Body of pancreas (tissue), 4 donors: Measurements from ENCODE around the gene RAB26. TPM values are rescaled to one million over a fixed set of nuclear protein-coding genes. Genes with fewer than 3 reads are reported as not detected.
"Not testable (repeated sequence)": the region's sequence is repeated elsewhere in the genome, so short reads cannot be mapped to it uniquely, and the experiment has no call there.

Experiments
- ATAC-seq: fragments of 150-250 bp; one replicate; pipeline ENCODE4 v1.9.1; 2016
- DNase-seq, 4 donors: peaks; one replicate each; pipeline ENCODE4 v3.0.0-alpha.2; 2019
- H3K27ac ChIP-seq, 4 donors: fragments of 200-600 bp; sonication (generic); 1 replicate in 3 of 4; 2 replicates in 1 of 4; pipeline versions ENCODE4 v1.5.1 to v1.6.1; 2016 to 2019; ENCODE audit warnings: mild to moderate bottlenecking in 1 of 4, mixed read lengths in 1 of 4, moderate library complexity in 1 of 4
- H3K27me3 ChIP-seq, 2 donors: fragments of 200-600 bp; sonication (generic); one replicate each; pipeline ENCODE4 v1.6.0; 2016; ENCODE audit warnings: mild to moderate bottlenecking in 1 of 2
- H3K36me3 ChIP-seq, 2 donors: fragments of 200-600 bp; sonication (generic); replicated peaks in 1 of 2; 2 replicates each; pipeline ENCODE4 v1.5.1; 2016; ENCODE audit warnings: low read depth in 2 of 2; ENCODE audit not compliant: insufficient read depth in 1 of 2
- H3K4me1 ChIP-seq: fragments of 200-600 bp; sonication (generic); one replicate; pipeline ENCODE4 v1.6.0; 2016
- H3K4me3 ChIP-seq, 2 donors: fragments of 200-600 bp; sonication (generic); 1 replicate in 1 of 2; 2 replicates in 1 of 2; pipeline ENCODE4 v1.5.1; 2016 to 2019
- H3K9me3 ChIP-seq, 3 donors: fragments of 200-600 bp; sonication (generic); 1 replicate in 2 of 3; 2 replicates in 1 of 3; pipeline ENCODE4 v1.5.1; 2016
- CTCF ChIP-seq, 7 experiments: fragments of 450-650 bp in 4 of 7; fragments of 200-600 bp in 3 of 7; sonication (generic) in 3 of 7; IDR thresholded peaks; one replicate each; pipeline ENCODE4 v1.5.1; 2016 to 2019; ENCODE audit warnings: antibody characterized with exemption in 7 of 7
- POLR2A ChIP-seq, 3 donors: fragments of 450-650 bp; IDR thresholded peaks; one replicate each; pipeline ENCODE4 v1.6.1; 2016; ENCODE audit warnings: antibody characterized with exemption in 3 of 3, mild to moderate bottlenecking in 2 of 3
- WGBS, 2 donors: methylation state at CpG; one replicate each; pipeline ENCODE4 v1.1.5; 2017; 5-methylcytosine and 5-hydroxymethylcytosine counted together
- intact Hi-C: fragments of 100-400 bp; cut with DNase I; formaldehyde crosslinking; loops from one replicate; pipeline ENCODE4 v1.15.1; 2023
- total RNA-seq, 2 donors: library from RNA; depleted of rRNA; stranded (reverse); fragments of >200 nt; gene quantifications; one replicate each; pipeline ENCODE4 v1.1.0, GENCODE V29; 2016

The RAB26 gene
- total RNA-seq, 2 donors from 2014 or later: 25.4 to 28.8 TPM

- DNase-seq: no peak
- WGBS, 2 donors: 95 to 100% methylated on average over 1 to 10 of the region's 13 CpGs
- Histone ChIP-seq H3K4me1 (no peaks in the 10 kb centered on the region), H3K36me3 (peaks cover 0 to 2% of the 10 kb centered on the region in 2 donors), H3K4me3 (no peak overlapping the region), H3K27ac (no peak overlapping the region), H3K9me3 (no peaks in the 10 kb centered on the region), H3K27me3 (no peaks in the 10 kb centered on the region)
- no peak for ATAC-seq
- intact Hi-C loops: no loop called here
- TF ChIP-seq CTCF (IDR thresholded peaks at IDR 0.05) (no peak), POLR2A (IDR thresholded peaks at IDR 0.05) (no peak)
These were observed 32.8 kb upstream of the RAB26 start for GRCh38 chr16:2115591-2115973.

- 86 to 90% methylated on average over 6 to 7 of the region's 24 CpGs for WGBS, 2 donors
- H3K27me3 ChIP-seq, intact Hi-C loops, H3K9me3 ChIP-seq, H3K4me3 ChIP-seq, ATAC-seq, H3K27ac ChIP-seq, H3K36me3 ChIP-seq, H3K4me1 ChIP-seq, DNase-seq: not testable (repeated sequence)
These were observed 32.0 kb upstream of the RAB26 start for GRCh38 chr16:2116428-2116827.

GRCh38 chr16:2117341-2117740 lies 31.1 kb upstream of the RAB26 start:
- H3K36me3 ChIP-seq, DNase-seq, H3K4me1 ChIP-seq, ATAC-seq, H3K4me3 ChIP-seq, H3K27me3 ChIP-seq, H3K27ac ChIP-seq, intact Hi-C loops, H3K9me3 ChIP-seq: not testable (repeated sequence)
- WGBS, 2 donors: 93% methylated on average over 10 of the region's 25 CpGs; no CpG with 5 or more reads in 1 of the 2 donors

GRCh38 chr16:2117960-2118722 lies 30.3 kb upstream of the RAB26 start:
- DNase-seq, H3K36me3 ChIP-seq, H3K9me3 ChIP-seq, ATAC-seq, H3K4me3 ChIP-seq, H3K27me3 ChIP-seq, H3K4me1 ChIP-seq, H3K27ac ChIP-seq, intact Hi-C loops: not testable (repeated sequence)
- 77 to 91% methylated on average over 5 to 22 of the region's 35 CpGs for WGBS, 2 donors

GRCh38 chr16:2121325-2121724 lies 27.1 kb upstream of the RAB26 start:
- H3K27me3 ChIP-seq, intact Hi-C loops, ATAC-seq, H3K36me3 ChIP-seq, H3K27ac ChIP-seq, H3K9me3 ChIP-seq, H3K4me3 ChIP-seq: not testable (repeated sequence)
- H3K4me1 ChIP-seq: peaks cover 14% of the 10 kb centered on the region
- peak in 2 of 4 donors; percentile 34 to 36 for DNase-seq
- TF ChIP-seq CTCF (IDR thresholded peaks at IDR 0.05): peak in 1 of 7 experiments; percentile 10
- WGBS, 2 donors: 38 to 64% methylated on average over 6 of the region's 9 CpGs

GRCh38 chr16:2121853-2122252 lies 26.6 kb upstream of the RAB26 start:
- Histone ChIP-seq H3K27me3 (no peaks in the 10 kb centered on the region), H3K36me3 (no peaks in the 10 kb centered on the region), H3K4me1 (peaks cover 19% of the 10 kb centered on the region), H3K27ac (no peak overlapping the region), H3K9me3 (no peaks in the 10 kb centered on the region), H3K4me3 (no peak overlapping the region)
- intact Hi-C loops: no loop called here
- 84 to 100% methylated on average over 3 to 8 of the region's 19 CpGs for WGBS, 2 donors
- ATAC-seq (no peak), DNase-seq (no peak)
- TF ChIP-seq POLR2A (IDR thresholded peaks at IDR 0.05): no peak
- TF ChIP-seq CTCF (IDR thresholded peaks at IDR 0.05): no peak
